Adrenal gland (tissue), 5 donors: ENCODE measurements around the gene ZNF277.

Source experiments
- CTCF ChIP-seq, 6 experiments: fragments of 450-650 bp in 4 of 6; fragments of 200-600 bp in 2 of 6; sonication (generic) in 1 of 6; IDR thresholded peaks; 1 replicate in 5 of 6; 2 replicates in 1 of 6; pipeline versions ENCODE4 v1.5.1 to v1.8.0; 2016 to 2021; ENCODE audit warnings: antibody characterized with exemption in 6 of 6, mild to moderate bottlenecking in 2 of 6, moderate library complexity in 1 of 6
- POLR2A ChIP-seq, 2 donors: fragments of 450-650 bp; IDR thresholded peaks; one replicate each; pipeline ENCODE4 v1.6.1; 2017; ENCODE audit warnings: antibody characterized with exemption in 2 of 2, mild to moderate bottlenecking in 2 of 2, moderate library complexity in 1 of 2
- donor health status: DM: no; HTN: no; CAD: no.

GRCh38 chr7:112190120-112190519, 16.4 kb upstream of the ZNF277 start:
- TF ChIP-seq CTCF (IDR thresholded peaks at IDR 0.05) (no peak), POLR2A (IDR thresholded peaks at IDR 0.05) (no peak)
